GM18507 (cell line): ENCODE data around the gene ARID1A.

Source experiments
- DNase-seq: peaks from one replicate; pipeline ENCODE4 v3.0.0; 2011; ENCODE audit warnings: low read depth; ENCODE audit not compliant: insufficient read length; ENCODE audit errors: extremely low spot score
- FAIRE-seq: peaks from 2 replicates; lab custom pipeline; 2011; peaks lifted over from hg19 to GRCh38; lab: Jason Lieb, UNC

ARID1A gene

DNA sequence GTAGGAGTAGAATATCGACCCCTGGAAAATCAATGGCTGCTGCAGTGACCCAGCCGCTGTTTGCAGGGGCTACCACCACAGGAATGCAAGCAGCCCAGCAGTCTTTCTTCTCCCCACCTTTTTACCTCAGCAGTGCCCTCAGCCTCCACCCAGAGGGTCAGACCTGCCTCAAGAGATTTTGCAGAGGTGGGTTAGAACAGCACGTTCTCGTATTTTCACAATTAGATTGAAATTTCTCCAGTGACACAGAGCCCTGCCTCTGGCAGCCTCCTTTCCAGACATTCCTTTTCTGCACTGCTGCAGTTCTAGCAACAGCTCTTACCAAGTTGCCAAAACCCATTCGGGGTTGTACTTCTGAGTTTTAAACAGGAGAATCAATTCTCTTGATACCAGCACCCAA, 53.6 kb downstream of the ARID1A start:
- no peak for FAIRE-seq
- DNase-seq = no peak

DNA sequence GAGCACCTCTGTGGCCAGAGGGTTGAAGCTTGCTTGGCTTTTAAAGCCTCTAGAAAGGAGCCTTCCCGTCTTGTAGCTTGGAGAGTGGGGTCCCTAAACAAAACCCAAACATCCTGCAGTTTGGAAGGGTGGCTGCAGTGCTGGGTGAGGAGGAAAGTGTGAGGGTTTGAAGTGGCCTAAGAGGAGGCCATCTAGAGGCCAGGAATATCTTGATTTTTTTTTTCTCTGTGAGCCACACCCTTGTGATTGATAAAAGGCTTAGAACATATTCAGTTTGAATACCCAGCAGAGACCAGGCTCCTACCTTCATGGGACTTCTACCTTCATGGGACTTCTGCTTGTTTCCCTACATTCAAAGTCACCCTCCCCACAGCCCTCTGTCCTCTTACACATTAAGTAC, 54.6 kb downstream of the ARID1A start:
- FAIRE-seq = no peak

DNA sequence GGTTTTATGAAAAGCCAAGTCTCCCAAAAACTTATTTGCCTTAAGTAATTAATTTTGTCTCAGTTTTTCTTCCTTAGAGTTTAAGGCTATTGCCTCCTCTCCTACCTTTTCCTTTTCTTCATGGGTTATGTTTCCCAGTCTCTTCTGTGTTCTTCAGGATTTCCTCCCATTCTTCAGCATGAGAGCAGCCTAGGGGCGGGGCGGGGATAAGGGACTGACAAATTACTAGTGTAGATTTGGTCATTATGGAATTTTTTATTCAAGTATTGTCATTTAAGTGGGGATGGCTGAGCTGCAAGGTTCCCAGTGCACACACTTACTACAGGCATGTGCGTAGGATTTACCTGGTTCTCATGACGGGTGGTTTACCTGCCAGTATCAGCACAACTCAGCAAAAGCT, 56.7 kb downstream of the ARID1A start:
- no peak for FAIRE-seq
- no peak for DNase-seq

More for the DNA sequence above, 54.6 kb downstream of the ARID1A start:
- no peak for DNase-seq

DNA sequence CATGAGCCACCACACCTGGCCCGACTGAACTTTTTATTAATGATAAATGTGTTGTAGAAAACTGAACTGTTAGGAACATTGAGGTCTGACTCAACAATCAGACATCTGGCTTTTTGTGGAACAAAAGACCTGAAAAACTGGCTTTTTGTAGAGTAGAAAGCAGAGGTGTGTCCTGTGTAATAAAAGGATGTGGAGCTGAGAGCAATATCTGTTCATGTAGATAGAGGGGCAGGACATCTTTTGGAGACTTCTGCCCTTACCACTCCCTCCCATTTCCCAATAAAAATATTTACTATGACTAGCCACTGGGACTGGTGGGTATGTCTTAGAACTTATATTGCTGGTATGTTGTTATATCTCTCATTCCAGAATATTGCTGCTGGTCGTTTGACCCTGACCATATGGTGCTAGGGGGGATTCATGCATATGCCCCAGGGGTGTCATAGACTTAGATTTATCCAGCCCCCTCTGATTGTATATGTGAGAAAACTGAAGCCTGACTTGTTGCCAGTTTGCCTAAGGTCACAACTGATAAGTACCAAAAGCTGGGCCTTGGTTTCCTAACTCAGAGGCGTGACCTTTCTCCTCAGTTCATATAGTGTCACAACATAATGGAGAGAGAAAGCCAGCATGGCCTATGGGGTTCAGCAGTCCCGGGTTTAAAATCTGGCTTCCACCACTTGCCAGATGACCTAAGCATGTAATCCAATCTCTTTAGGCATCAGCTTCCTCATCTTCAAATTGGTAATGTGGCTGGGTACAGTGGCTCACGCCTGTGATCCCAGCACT, 58.5 kb downstream of the ARID1A start:
- FAIRE-seq (no peak), DNase-seq (no peak)

DNA sequence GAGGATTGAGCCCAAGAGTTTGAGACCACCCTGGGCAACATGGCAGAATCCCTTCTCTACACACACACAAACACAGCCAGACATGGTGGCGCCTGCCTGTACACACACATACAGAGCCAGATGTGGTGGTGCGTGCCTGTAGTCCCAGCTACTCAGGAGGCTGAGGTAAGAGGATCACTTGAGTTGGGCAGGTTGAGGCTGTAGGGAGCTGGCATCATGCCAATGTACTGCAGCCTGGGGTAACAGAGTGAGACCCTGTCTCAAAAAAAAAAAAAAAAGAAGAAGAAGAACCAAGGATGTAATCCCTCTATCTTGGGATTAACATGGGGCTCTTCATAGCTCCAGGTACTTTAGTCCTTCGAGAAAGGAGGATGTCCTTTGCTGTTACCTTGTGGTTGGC, 62.5 kb downstream of the ARID1A start:
- DNase-seq = no peak
- FAIRE-seq = no peak

DNA sequence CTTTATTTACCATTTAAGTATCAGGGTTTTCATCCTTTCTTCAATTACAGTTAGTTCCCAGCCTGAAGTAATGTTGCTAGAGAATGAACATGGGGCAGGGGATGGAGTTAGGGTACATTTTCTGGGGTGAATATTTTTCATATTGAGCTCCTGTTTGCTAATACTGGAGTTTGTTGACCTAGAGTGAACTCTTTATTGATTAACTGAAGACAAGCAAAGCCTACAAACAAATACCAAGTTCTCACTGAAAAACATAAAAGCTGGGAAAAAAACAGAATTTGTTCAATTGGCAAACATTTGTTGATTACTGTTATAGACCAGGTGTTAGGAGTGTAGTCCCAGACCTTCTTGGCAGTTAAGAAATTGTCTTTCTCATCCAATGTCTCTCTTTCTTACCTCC, 63.7 kb downstream of the ARID1A start:
- FAIRE-seq = no peak
- no peak for DNase-seq

DNA sequence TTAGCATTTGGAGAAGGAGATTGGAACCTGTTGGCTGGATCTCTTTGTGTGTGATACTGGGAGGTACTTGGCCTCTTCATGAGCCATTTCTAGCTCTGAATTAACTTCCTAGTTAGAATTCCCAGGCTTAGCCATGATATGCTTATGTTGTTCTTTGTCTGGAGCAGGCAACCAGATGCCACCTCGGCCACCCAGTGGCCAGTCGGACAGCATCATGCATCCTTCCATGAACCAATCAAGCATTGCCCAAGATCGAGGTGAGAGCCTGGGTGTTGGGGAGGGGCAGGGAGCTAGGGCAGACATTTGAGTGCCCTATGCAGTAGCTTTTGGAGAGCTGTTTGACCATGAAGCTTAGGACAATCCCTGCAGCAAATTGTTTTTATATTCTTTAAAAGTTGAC, 65.4 kb downstream of the ARID1A start:
- FAIRE-seq = no peak

DNA sequence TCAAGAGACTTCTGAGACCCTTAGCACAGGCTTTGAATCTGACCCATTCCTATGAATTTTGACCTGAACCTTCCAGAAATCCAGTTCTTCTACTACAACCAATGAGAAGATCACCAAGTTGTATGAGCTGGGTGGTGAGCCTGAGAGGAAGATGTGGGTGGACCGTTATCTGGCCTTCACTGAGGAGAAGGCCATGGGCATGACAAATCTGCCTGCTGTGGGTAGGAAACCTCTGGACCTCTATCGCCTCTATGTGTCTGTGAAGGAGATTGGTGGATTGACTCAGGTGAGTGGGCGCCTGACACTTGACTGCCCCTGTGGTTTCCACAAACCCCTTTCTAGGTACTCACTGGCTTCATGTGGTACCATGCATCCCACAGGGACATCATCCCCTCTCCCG, 71.9 kb downstream of the ARID1A start:
- FAIRE-seq (no peak), DNase-seq (no peak)

More for the DNA sequence above, 65.4 kb downstream of the ARID1A start:
- no peak for DNase-seq

DNA sequence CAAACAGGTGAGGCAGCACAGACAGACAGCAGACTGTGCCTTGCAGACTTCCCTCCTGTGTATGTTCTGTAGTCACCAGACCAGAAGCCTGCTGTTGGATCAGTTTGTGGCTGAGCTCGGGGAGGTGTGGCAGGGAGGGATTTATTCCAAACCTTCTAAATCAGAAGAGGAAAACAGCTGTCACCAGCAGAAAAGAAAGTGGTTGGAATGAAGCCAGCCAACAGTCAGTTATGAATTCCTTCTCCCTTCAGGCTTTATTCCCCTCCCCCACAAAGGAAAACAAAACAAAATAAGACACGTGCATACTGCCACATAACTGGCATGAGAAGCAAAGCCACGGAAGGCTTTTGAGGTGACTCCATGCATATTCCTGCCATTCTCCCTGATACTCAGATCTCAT, 72.9 kb downstream of the ARID1A start:
- no peak for DNase-seq

DNA sequence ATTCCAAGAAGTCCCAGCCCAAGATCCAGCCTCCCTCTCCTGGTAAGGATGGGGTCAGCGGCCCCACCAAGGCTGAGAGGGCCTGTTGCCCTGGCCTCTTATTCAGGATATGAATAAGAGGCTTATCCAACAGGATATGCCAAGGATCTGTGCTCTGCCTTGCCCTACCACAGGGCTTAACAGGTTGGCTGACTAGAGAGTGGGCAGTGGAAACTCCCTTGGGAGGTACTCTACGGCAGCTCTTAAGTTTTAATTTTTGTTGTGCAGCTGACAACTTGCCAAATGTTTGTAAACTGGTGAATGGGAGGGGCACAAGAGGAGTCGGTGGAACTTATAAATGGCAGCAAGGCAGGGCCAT, 75.4 kb downstream of the ARID1A start:
- FAIRE-seq (no peak), DNase-seq (no peak)

More for the DNA sequence above, 72.9 kb downstream of the ARID1A start:
- FAIRE-seq = no peak

DNA sequence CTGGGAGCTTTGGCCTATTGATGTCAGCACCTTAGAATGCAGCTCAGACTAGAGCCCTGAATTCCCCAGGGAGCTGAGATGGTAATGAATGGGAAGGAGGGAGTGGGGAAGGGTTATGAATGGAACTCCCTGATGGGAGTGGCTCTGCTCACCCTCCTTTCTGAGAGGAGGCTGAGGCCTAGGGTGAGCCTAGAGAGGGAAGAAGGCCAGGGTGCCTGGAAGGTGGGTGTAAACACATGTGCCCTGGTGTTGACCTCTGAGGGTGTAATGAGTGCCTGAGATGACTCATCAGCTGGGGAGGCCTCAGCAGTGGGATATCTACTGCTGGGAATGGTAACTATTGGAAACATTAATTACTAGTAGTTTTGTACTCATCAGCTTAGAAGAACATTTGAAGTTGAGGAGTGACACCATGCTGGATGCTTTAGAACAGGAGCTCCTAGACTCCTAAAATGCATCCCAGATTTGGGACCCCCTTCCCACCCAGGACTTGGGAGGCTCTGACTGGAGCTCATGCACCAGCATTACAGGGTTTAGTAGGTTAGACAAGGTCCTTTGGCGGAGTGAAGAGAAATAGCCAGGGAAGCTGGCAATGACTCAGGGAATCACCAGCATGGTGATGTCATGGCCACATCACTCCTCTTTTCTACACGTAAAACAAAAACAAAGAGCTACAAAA, 76.0 kb downstream of the ARID1A start:
- peak; percentile 12 for DNase-seq
- FAIRE-seq = no peak

DNA sequence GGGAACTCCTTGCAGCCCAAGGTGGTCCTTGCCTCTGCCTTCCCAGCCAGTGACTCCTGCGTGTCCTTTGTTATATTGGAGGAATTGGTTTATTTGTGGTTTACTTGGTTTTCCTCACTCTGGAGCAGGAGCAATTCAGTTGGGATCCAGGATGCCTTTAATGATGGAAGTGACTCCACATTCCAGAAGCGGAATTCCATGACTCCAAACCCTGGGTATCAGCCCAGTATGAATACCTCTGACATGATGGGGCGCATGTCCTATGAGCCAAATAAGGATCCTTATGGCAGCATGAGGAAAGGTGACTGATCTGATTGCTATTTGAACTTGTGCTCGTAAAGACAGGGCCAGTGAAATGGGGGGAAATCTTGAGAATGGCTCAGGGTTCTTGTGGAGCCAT, 76.9 kb downstream of the ARID1A start:
- DNase-seq (no peak), FAIRE-seq (no peak)

DNA sequence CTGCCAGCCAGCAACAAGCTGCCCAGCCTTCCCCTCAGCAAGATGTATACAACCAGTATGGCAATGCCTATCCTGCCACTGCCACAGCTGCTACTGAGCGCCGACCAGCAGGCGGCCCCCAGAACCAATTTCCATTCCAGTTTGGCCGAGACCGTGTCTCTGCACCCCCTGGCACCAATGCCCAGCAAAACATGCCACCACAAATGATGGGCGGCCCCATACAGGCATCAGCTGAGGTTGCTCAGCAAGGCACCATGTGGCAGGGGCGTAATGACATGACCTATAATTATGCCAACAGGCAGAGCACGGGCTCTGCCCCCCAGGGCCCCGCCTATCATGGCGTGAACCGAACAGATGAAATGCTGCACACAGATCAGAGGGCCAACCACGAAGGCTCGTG, 78.6 kb downstream of the ARID1A start:
- DNase-seq (no peak), FAIRE-seq (no peak)

DNA sequence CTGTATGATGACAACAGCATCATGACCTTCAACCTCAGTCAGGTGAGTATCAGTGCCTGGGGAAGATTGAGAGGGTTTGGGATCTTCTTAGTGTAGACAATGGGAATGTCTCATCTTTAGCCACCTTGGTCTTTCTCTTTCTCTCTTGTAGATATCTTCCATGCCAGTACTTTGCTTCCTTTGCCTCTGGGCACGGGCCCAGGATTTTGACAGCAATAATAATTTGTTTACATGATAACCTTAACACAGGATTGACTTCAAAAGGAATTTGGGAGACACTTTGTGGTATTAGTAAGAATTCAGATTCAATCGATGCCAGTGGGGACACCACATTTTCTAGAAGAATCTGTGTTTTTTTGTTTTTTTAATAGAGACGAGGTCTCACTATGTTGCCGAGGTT, 79.9 kb downstream of the ARID1A start:
- no peak for DNase-seq
- FAIRE-seq = no peak

DNA sequence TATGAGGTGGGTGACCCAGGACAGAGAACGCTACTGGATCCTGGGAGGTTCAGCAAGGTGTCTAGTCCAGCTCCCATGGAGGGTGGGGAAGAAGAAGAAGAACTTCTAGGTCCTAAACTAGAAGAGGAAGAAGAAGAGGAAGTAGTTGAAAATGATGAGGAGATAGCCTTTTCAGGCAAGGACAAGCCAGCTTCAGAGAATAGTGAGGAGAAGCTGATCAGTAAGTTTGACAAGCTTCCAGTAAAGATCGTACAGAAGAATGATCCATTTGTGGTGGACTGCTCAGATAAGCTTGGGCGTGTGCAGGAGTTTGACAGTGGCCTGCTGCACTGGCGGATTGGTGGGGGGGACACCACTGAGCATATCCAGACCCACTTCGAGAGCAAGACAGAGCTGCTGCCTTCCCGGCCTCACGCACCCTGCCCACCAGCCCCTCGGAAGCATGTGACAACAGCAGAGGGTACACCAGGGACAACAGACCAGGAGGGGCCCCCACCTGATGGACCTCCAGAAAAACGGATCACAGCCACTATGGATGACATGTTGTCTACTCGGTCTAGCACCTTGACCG, 83.4 kb downstream of the ARID1A start:
- no peak for FAIRE-seq
- DNase-seq = no peak

DNA sequence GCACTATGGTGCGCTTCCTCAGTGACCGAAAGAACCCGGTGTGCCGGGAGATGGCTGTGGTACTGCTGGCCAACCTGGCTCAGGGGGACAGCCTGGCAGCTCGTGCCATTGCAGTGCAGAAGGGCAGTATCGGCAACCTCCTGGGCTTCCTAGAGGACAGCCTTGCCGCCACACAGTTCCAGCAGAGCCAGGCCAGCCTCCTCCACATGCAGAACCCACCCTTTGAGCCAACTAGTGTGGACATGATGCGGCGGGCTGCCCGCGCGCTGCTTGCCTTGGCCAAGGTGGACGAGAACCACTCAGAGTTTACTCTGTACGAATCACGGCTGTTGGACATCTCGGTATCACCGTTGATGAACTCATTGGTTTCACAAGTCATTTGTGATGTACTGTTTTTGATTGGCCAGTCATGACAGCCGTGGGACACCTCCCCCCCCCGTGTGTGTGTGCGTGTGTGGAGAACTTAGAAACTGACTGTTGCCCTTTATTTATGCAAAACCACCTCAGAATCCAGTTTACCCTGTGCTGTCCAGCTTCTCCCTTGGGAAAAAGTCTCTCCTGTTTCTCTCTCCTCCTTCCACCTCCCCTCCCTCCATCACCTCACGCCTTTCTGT, 84.6 kb downstream of the ARID1A start:
- no peak for DNase-seq
- no peak for FAIRE-seq

DNA sequence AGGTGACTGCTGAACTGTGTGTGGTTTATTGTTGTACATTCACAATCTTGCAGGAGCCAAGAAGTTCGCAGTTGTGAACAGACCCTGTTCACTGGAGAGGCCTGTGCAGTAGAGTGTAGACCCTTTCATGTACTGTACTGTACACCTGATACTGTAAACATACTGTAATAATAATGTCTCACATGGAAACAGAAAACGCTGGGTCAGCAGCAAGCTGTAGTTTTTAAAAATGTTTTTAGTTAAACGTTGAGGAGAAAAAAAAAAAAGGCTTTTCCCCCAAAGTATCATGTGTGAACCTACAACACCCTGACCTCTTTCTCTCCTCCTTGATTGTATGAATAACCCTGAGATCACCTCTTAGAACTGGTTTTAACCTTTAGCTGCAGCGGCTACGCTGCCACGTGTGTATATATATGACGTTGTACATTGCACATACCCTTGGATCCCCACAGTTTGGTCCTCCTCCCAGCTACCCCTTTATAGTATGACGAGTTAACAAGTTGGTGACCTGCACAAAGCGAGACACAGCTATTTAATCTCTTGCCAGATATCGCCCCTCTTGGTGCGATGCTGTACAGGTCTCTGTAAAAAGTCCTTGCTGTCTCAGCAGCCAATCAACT, 85.5 kb downstream of the ARID1A start:
- DNase-seq (no peak), FAIRE-seq (no peak)

DNA sequence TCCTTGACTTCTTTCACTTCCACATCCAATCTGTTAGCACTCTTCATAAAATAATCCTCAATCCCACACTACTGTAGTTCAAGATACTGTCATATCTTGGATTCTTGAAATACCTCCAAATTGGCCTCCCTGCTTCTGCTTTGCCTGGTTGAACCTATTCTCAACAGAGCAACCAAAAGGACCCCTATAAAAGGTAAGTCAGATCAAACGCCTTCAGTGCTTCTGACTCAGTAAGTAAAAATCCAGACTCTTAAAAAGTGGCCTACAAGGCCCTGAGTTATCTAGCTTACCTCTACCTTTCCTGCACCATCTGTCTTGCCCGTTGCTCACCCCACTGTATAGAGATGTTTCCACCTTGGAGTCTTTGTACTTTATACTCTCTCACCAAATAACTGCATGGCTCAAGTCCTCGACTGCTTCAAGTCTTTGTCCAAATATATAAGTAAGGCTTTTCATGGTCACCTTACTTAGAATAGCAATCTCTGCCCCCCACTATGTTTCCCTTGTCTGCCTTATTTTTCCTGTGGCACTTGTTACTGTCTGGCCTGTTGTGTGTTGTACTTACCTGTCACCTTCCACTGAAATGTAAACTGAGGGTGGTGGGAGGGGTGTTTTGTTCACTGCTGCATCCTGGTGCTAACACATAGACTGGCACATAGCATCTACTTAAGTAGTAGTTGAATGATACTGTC, 86.9 kb downstream of the ARID1A start:
- DNase-seq (no peak), FAIRE-seq (no peak)

DNA sequence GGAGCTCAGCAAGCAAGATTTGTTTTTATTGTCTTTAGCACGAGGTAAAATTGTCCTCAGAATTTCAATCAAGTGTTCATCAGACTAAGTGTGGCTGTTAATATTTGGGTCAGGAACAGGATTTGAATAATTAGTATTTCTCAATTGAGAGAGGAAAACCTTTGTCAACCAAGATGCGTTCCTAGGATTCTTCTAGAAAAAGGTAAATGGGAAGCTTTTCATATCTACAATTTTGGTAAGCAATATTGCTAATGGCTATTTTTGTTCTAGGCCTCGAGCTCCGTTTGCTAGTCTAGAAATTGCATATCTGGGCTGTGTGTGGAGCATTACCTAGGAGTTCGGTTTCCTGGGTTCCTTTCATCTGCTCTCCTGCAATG, 87.8 kb downstream of the ARID1A start:
- no peak for DNase-seq
- FAIRE-seq = no peak
